Measurements from ENCODE around the gene PSMG2. TPM values are rescaled to one million over a fixed set of nuclear protein-coding genes. Genes with fewer than 3 reads are reported as not detected.
A peak's percentile ranks its signal among the peaks of the same experiment; 100 is the strongest.

Gene PSMG2
- polyA plus RNA-seq (2014; cell fraction: cytosol; rRNA removed): 108 and 142 TPM in 2 replicates
- 101 and 113 TPM in 2 replicates for polyA plus RNA-seq (2014; cell fraction: nucleus; rRNA removed)

- DNase-seq (ENCODE audit: low spot score): peak; percentile 92
These were observed at the start of gene PSMG2, which contains the start of gene CEP76 for GRCh38 chr18:12702221-12703095. TSS of gene PSMG2 (plus strand) at chr18:12703042. CDS start at chr18:12703108, 66 bp downstream. TSS of gene CEP76 (minus strand) at chr18:12702723. CDS start at chr18:12702548, 175 bp downstream.

- no peak for DNase-seq (ENCODE audit: low spot score)
These were observed 47.9 kb upstream of the PSMG2 start for GRCh38 chr18:12654971-12655370.

- DNase-seq (ENCODE audit: low spot score): no peak
These were observed 46.3 kb upstream of the PSMG2 start for GRCh38 chr18:12656605-12656937.

- peak; percentile 45 for DNase-seq (ENCODE audit: low spot score)
These were observed 45.7 kb upstream of the PSMG2 start for GRCh38 chr18:12656938-12657683.

- DNase-seq (ENCODE audit: low spot score): peak; percentile 82
These were observed 45.0 kb upstream of the PSMG2 start, which contains the start of gene SPIRE1 for GRCh38 chr18:12657684-12658425. TSS of gene SPIRE1 (minus strand) at chr18:12658107. CDS start at chr18:12657866, 241 bp downstream.

- DNase-seq (ENCODE audit: low spot score): peak; percentile 77
These were observed 44.3 kb upstream of the PSMG2 start for GRCh38 chr18:12658426-12659138.

GRCh38 chr18:12659904-12660605 lies 42.8 kb upstream of the PSMG2 start:
- peak; percentile 59 for DNase-seq (ENCODE audit: low spot score)

GRCh38 chr18:12668041-12668440 lies 34.8 kb upstream of the PSMG2 start:
- no peak for DNase-seq (ENCODE audit: low spot score)

GRCh38 chr18:12679183-12679786 lies 23.6 kb upstream of the PSMG2 start:
- no peak for DNase-seq (ENCODE audit: low spot score)

- DNase-seq (ENCODE audit: low spot score): no peak
These were observed 16.7 kb upstream of the PSMG2 start for GRCh38 chr18:12686100-12686499.

GRCh38 chr18:12689256-12689850 lies 13.5 kb upstream of the PSMG2 start:
- DNase-seq (ENCODE audit: low spot score): no peak

- no peak for DNase-seq (ENCODE audit: low spot score)
These were observed 10.6 kb upstream of the PSMG2 start for GRCh38 chr18:12692206-12692605.

- DNase-seq (ENCODE audit: low spot score): no peak
These were observed 8.8 kb upstream of the PSMG2 start for GRCh38 chr18:12694032-12694431.

GRCh38 chr18:12699747-12700146 lies 3.1 kb upstream of the PSMG2 start:
- no peak for DNase-seq (ENCODE audit: low spot score)

- no peak for DNase-seq (ENCODE audit: low spot score)
These were observed 1.7 kb upstream of the PSMG2 start for GRCh38 chr18:12701161-12701560.

- no peak for DNase-seq (ENCODE audit: low spot score)
These were observed 290 bp downstream of the PSMG2 start for GRCh38 chr18:12703096-12703567.

- DNase-seq (ENCODE audit: low spot score): peak; percentile 20
These were observed 822 bp downstream of the PSMG2 start for GRCh38 chr18:12703664-12704063.

- no peak for DNase-seq (ENCODE audit: low spot score)
These were observed 8.6 kb downstream of the PSMG2 start for GRCh38 chr18:12711446-12711845.
